Suprapubic skin (tissue), 4 donors: ENCODE measurements around the gene CLVS2.

ENCODE experiments used
- EP300 ChIP-seq: sonication (generic); formaldehyde crosslinking; IDR thresholded peaks from one replicate; pipeline ENCODE4 v1.6.1; 2017; ENCODE audit warnings: antibody characterized with exemption
- POLR2A ChIP-seq, 2 donors: fragments of 450-650 bp; IDR thresholded peaks; one replicate each; pipeline ENCODE4 v1.6.1; 2017; ENCODE audit warnings: antibody characterized with exemption in 2 of 2, mild to moderate bottlenecking in 2 of 2, moderate library complexity in 2 of 2
- POLR2AphosphoS5 ChIP-seq, 3 donors: sonication (generic); formaldehyde crosslinking; IDR thresholded peaks; one replicate each; pipeline ENCODE4 v1.6.1; 2017; ENCODE audit warnings: antibody characterized with exemption in 3 of 3
- TF ChIP-seq, protein P1 (sequence below), 2 donors: fragments of 200-600 bp in 1 of 2; fragments of 450-650 bp in 1 of 2; sonication (generic) in 1 of 2; IDR thresholded peaks; one replicate each; pipeline ENCODE4 v1.5.1; 2016 to 2019; ENCODE audit warnings: antibody characterized with exemption in 2 of 2, mild to moderate bottlenecking in 1 of 2, moderate library complexity in 1 of 2

DNA sequence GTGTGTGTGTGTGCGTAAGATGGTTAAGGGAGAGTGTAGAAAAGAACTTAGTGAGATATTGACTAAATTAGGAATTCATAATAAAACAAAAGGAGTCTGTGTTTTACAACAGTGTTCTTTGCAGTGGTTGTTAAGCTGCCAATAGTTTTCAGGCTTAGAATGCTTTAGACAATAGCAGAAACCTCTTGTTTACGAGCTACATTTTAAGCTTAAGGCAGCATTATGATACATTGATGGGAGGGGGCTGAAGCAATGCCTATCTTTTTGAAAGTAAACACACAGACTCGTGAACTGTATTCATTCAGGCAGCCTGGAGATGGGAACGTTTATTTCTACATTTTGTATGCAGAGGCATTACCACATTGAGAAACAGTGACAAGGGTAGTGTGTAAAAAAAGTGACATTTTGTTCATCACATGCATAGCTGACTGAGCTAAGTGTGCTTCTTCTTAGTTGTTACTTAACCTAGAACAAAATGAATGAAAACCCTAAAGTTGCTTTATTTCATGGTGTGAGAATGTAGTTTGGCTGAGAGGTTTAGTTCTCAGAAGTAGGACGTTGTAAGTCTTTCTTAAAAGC lies 21.2 kb downstream of the CLVS2 start:
- TF ChIP-seq POLR2AphosphoS5 (IDR thresholded peaks at IDR 0.05), result no peak
- TF ChIP-seq, protein P1, sequence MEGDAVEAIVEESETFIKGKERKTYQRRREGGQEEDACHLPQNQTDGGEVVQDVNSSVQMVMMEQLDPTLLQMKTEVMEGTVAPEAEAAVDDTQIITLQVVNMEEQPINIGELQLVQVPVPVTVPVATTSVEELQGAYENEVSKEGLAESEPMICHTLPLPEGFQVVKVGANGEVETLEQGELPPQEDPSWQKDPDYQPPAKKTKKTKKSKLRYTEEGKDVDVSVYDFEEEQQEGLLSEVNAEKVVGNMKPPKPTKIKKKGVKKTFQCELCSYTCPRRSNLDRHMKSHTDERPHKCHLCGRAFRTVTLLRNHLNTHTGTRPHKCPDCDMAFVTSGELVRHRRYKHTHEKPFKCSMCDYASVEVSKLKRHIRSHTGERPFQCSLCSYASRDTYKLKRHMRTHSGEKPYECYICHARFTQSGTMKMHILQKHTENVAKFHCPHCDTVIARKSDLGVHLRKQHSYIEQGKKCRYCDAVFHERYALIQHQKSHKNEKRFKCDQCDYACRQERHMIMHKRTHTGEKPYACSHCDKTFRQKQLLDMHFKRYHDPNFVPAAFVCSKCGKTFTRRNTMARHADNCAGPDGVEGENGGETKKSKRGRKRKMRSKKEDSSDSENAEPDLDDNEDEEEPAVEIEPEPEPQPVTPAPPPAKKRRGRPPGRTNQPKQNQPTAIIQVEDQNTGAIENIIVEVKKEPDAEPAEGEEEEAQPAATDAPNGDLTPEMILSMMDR (IDR thresholded peaks at IDR 0.05), result no peak
- no peak for TF ChIP-seq EP300
- TF ChIP-seq POLR2A (IDR thresholded peaks at IDR 0.05), result no peak
